Measurements from ENCODE around the gene COL1A2.

The COL1A2 gene

DNA sequence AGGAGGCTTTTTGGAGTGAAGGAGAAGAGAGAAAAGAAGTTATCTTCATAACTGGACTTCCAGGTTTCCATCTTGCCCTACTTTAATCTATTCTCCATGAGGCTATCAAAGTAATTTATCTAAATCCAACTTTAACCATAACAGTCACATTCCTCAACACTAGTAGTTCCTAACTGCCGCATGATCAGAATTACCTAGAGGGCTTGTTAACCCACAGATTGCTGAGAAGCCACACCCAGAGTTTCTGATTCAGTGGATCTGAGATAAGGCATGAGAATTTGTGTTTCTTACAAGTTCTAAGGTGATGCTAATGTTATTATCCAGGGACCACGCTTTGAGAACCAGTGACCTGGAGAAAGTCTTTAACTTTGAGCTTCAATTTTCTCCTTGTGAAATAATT, 8.3 kb upstream of the COL1A2 start:
- in situ Hi-C loops (cut with MboI; ENCODE audit: low pct_unique_long_range_greater_than_20kb, low sequenced_read_pairs, unreplicated experiment): loop anchor here (25.0 kb wide), 1 partner anchor 499 kb away; the partner anchor contains the start of gene TFPI2
- TF ChIP-seq CTCF (IDR thresholded peaks at IDR 0.05; ENCODE audit: extremely low read depth, insufficient read depth, missing control alignments): no peak
- DNase-seq (ENCODE audit: low spot score): no peak

DNA sequence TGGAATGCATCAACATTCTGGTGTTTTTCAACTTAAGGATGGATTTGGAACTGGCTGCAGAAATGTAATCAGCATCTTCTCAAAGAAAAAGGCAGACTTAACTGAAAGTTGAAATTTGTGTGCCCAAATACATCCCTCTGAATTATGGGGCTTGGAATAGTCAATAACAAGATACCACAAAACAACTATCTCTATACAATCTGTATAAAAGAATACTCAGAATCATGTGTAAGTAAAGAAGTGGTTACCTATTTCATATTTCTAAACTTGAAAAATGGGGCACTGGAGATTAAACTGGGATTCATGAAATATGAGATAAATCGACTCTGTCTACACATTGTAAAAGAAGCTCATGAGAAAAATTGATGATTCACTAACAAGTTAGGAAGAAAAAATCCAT, 6.2 kb upstream of the COL1A2 start:
- TF ChIP-seq CTCF (IDR thresholded peaks at IDR 0.05; ENCODE audit: extremely low read depth, insufficient read depth, missing control alignments): no peak
- DNase-seq (ENCODE audit: low spot score): no peak
- in situ Hi-C loops (cut with MboI; ENCODE audit: low pct_unique_long_range_greater_than_20kb, low sequenced_read_pairs, unreplicated experiment): loop anchor here (25.0 kb wide), 1 partner anchor 501 kb away; the partner anchor contains the start of gene TFPI2

GRCh38 chr7:94389381-94389780, 5.3 kb upstream of the COL1A2 start:
- no peak for TF ChIP-seq CTCF (IDR thresholded peaks at IDR 0.05; ENCODE audit: extremely low read depth, insufficient read depth, missing control alignments)
- DNase-seq (ENCODE audit: low spot score): no peak
- in situ Hi-C loops (cut with MboI; ENCODE audit: low pct_unique_long_range_greater_than_20kb, low sequenced_read_pairs, unreplicated experiment): loop anchor here (25.0 kb wide), 1 partner anchor 502 kb away; the partner anchor contains the start of gene TFPI2

- no peak for TF ChIP-seq CTCF (IDR thresholded peaks at IDR 0.05; ENCODE audit: extremely low read depth, insufficient read depth, missing control alignments)
- in situ Hi-C loops (cut with MboI; ENCODE audit: low pct_unique_long_range_greater_than_20kb, low sequenced_read_pairs, unreplicated experiment): loop anchor here (25.0 kb wide), 1 partner anchor 505 kb away; the partner anchor contains the start of gene TFPI2
- DNase-seq (ENCODE audit: low spot score): peak; percentile 29
Measured at GRCh38 chr7:94391726-94392392, 2.8 kb upstream of the COL1A2 start.

GRCh38 chr7:94392393-94392786, 2.3 kb upstream of the COL1A2 start:
- no peak for DNase-seq (ENCODE audit: low spot score)
- in situ Hi-C loops (cut with MboI; ENCODE audit: low pct_unique_long_range_greater_than_20kb, low sequenced_read_pairs, unreplicated experiment): loop anchor here (25.0 kb wide), 1 partner anchor 505 kb away; the partner anchor contains the start of gene TFPI2
- no peak for TF ChIP-seq CTCF (IDR thresholded peaks at IDR 0.05; ENCODE audit: extremely low read depth, insufficient read depth, missing control alignments)

GRCh38 chr7:94393246-94394108, 1.2 kb upstream of the COL1A2 start:
- in situ Hi-C loops (cut with MboI; ENCODE audit: low pct_unique_long_range_greater_than_20kb, low sequenced_read_pairs, unreplicated experiment): loop anchor here (25.0 kb wide), 1 partner anchor 506 kb away; the partner anchor contains the start of gene TFPI2
- DNase-seq (ENCODE audit: low spot score): no peak
- TF ChIP-seq CTCF (IDR thresholded peaks at IDR 0.05; ENCODE audit: extremely low read depth, insufficient read depth, missing control alignments): no peak

Measured in GM13977 (cell line).